ENCODE data around the gene SLF2. TPM values are rescaled to one million over a fixed set of nuclear protein-coding genes. Genes with fewer than 3 reads are reported as not detected.

SLF2 gene, protein sequence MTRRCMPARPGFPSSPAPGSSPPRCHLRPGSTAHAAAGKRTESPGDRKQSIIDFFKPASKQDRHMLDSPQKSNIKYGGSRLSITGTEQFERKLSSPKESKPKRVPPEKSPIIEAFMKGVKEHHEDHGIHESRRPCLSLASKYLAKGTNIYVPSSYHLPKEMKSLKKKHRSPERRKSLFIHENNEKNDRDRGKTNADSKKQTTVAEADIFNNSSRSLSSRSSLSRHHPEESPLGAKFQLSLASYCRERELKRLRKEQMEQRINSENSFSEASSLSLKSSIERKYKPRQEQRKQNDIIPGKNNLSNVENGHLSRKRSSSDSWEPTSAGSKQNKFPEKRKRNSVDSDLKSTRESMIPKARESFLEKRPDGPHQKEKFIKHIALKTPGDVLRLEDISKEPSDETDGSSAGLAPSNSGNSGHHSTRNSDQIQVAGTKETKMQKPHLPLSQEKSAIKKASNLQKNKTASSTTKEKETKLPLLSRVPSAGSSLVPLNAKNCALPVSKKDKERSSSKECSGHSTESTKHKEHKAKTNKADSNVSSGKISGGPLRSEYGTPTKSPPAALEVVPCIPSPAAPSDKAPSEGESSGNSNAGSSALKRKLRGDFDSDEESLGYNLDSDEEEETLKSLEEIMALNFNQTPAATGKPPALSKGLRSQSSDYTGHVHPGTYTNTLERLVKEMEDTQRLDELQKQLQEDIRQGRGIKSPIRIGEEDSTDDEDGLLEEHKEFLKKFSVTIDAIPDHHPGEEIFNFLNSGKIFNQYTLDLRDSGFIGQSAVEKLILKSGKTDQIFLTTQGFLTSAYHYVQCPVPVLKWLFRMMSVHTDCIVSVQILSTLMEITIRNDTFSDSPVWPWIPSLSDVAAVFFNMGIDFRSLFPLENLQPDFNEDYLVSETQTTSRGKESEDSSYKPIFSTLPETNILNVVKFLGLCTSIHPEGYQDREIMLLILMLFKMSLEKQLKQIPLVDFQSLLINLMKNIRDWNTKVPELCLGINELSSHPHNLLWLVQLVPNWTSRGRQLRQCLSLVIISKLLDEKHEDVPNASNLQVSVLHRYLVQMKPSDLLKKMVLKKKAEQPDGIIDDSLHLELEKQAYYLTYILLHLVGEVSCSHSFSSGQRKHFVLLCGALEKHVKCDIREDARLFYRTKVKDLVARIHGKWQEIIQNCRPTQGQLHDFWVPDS
- total RNA-seq: 41.3 TPM in 2 replicates

DNA sequence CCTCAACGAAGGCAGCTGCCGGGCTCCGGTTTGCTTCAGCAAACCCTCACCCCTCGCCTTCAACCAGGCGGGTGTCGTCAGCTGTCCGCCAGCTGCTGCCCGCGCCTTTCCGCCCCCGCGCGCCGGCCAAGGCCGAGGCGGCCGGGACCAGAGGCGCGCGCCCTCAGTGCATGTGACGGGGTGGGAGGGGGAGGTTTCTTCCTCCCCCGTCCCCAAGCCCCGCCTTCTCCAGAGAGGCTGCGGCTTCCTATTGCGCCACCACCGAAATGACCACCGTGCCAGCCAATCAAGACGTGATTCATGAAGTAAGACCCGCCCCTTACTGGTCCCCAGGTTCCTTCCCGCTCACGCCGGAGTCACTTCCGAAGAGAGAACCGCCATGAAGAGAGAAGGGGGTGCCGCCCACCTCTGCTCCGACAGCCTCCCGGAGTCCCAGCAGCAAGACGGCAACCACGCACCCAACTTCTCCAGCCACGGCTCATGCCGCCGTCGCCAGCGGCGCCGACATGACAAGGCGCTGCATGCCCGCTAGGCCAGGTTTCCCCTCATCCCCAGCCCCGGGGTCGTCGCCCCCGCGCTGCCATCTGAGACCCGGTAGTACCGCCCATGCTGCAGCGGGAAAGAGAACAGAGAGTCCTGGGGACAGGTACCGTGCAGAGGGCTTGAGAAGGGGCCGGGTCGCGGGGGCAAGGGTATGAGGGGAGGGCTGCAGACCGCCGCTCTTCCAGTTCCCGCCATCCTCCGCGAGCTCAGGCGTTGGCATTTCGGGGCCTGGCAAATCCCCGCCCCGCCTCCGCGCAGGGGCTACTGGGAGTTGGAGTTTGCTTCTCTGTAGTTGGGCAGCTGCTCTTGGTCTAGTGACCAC, at the start of gene SLF2:
SLF2 (plus strand) TSS at position 359 of the 865 bp plus-strand sequence; CDS start at position 507, 148 bp downstream.
- intact Hi-C loops (cut with micrococcal nuclease): loop anchor here (1.0 to 5.0 kb wide), 5 partner anchors 74 to 1734 kb away; partner anchors contain the start of genes ERLIN1, MRPL43 and TWNK

GRCh38 chr10:100863433-100863832, 49.3 kb upstream of the SLF2 start:
- intact Hi-C loops (cut with micrococcal nuclease): no loop called here

DNA sequence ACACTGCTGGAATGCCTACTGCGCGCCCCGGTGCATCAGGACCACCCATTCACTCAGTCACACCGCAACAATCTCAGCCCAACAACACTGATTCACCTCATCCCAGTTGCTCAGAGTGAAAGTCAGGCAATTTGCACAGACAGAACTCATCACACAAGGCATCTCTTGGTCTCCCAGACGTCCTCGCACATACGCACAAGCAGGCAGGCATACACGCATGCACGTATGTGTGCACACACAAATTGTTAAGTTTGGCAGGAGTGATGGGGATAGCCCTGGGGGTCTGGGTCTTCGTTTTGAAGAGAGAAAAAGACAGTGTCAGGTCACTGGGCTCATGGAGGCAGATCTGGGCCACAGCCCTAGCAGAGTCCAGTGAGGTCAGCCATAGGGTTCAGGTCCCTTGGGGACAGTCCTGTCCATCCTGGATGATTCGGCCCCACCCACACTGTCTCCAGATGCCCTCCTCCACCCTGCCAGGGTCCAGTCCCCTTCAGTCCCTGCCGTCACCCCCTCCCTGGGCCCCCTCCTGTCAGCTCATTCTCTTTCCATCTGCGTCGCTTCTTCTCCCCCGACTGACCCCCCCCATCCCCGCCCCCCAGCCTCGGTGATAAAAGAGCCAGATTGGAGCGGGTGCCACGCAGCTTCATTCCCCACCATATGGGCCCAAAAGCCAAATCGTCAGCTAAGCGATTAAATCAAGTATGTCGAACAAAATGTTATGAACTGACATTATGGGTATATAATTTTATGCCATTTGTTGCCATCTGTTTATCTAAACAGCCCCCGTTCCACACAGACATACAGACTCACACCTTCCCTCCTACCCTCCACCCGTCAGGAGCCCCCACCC, 48.5 kb upstream of the SLF2 start:
- intact Hi-C loops (cut with micrococcal nuclease): no loop called here

- intact Hi-C loops (cut with micrococcal nuclease): no loop called here
These were observed 47.8 kb upstream of the SLF2 start for GRCh38 chr10:100864978-100865377.

DNA sequence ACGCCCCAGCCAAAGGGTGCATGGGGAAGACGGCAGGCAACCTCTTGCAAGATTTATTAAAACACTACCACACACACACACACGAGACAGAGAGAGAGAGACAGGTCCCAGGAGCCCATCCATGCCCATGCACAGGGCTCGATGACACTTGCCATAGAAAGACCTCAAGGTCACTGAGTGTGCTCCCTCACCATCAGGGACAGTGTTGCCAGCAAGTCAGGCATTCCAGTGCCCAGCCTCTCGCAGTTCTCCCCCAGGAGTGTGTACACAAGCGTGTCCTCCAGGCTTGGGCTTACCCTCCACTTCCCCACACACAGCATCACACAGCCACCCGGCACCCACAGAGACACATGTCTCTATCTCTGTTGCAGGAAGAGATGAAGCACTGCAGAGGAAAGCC, 46.8 kb upstream of the SLF2 start:
- intact Hi-C loops (cut with micrococcal nuclease): no loop called here

DNA sequence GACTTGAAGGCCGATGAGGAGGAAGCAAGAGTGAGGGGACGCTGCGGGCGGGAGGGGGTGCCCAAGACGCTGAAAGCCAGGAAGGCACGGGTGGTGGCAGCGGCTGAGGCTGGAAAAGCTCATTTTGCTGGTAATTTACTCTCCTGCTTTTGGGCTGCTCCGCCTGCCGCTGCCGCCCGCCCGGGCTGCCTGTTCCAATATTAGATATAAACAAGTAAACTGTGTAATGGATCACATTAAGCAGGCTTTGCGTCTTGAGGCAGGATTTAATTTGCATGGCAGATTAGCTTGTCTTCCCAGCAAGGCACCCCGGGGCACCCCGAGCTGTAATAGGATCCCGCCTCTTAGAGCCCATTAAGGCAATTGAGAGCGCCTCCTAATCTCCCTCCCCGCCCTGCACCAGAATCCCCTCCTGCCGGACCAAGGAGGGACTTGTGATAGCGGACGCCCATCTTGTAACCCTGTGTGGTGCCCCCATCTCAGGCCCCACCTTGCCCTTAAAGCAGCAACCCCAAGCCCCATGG, 46.1 kb upstream of the SLF2 start:
- intact Hi-C loops (cut with micrococcal nuclease): no loop called here

GRCh38 chr10:100867261-100867963, 45.4 kb upstream of the SLF2 start:
- intact Hi-C loops (cut with micrococcal nuclease): no loop called here

- intact Hi-C loops (cut with micrococcal nuclease): no loop called here
These were observed 44.4 kb upstream of the SLF2 start for GRCh38 chr10:100868382-100868781.

- intact Hi-C loops (cut with micrococcal nuclease): no loop called here
These were observed 43.4 kb upstream of the SLF2 start for GRCh38 chr10:100869399-100869798.

GRCh38 chr10:100872034-100872791, 40.5 kb upstream of the SLF2 start:
- intact Hi-C loops (cut with micrococcal nuclease): loop anchor here (5.0 kb wide), 1 partner anchor 310 kb away; no protein-coding TSS in a partner anchor

- intact Hi-C loops (cut with micrococcal nuclease): loop anchor here (5.0 kb wide), 1 partner anchor 311 kb away; no protein-coding TSS in a partner anchor
These were observed 39.5 kb upstream of the SLF2 start for GRCh38 chr10:100873146-100873826.

DNA sequence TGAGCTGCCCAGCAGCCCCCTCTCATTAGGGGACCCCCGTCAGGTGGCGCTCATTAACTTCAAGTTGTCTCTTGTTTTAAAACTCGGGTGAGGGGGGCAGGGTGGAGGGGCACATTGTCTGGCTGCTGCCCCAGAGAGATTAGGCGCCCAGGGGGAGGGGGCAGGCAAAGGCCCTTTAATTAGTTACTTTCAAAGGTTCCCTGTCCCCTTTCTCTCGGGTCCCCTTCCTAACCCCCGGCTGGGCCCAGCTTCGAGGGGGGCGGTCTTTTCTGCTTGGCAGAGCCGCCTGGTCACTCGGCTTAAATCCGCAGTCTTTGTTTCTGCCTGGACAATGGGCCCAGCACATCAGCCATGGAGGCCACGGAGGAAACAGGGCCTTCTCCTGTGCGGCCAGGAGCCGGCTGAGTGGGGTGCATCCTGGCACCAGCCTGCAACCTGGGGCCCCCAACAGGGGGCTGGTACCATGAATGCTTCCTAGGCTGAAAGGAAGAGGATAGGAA, 38.9 kb upstream of the SLF2 start:
- intact Hi-C loops (cut with micrococcal nuclease): loop anchor here (5.0 kb wide), 1 partner anchor 312 kb away; no protein-coding TSS in a partner anchor

GRCh38 chr10:100874702-100875483, 37.9 kb upstream of the SLF2 start:
- intact Hi-C loops (cut with micrococcal nuclease): loop anchor here (5.0 kb wide), 2 partner anchors 203 to 313 kb away; no protein-coding TSS in a partner anchor

GRCh38 chr10:100875484-100876166, 37.1 kb upstream of the SLF2 start:
- intact Hi-C loops (cut with micrococcal nuclease): loop anchor here (5.0 kb wide), 1 partner anchor 203 kb away; no protein-coding TSS in a partner anchor
